Activated naive CD4-positive, alpha-beta T cell (primary cell): ENCODE measurements around the gene RTKN2.

ENCODE experiments used
- DNase-seq, 4 experiments: peaks; one replicate each; lab custom pipeline; 2025; lab: John Stamatoyannopoulos, UW

RTKN2 gene

GRCh38 chr10:62224606-62225005, 44.0 kb downstream of the RTKN2 start:
- DNase-seq = no peak

DNA sequence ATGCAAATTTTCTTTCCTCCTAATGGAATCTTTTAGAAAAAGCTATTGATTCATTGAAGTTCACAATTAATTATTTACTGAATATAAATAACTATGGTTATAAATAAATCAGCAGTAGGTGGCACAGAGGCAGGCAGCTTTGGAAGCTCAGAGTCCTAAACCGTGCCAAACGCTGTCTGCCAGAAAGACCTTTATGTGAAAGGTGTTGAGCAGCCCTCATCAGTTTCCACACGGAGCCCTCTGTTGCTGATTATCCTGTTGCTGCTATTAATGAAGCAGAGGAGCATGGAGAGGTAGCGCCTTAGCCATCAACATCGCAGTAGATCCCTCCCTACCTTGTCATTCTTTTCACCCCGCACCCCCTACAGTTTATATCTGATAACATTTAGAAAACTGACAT, 51.0 kb downstream of the RTKN2 start:
- no peak for DNase-seq

GRCh38 chr10:62214364-62214874, 54.2 kb downstream of the RTKN2 start:
- no peak for DNase-seq

DNA sequence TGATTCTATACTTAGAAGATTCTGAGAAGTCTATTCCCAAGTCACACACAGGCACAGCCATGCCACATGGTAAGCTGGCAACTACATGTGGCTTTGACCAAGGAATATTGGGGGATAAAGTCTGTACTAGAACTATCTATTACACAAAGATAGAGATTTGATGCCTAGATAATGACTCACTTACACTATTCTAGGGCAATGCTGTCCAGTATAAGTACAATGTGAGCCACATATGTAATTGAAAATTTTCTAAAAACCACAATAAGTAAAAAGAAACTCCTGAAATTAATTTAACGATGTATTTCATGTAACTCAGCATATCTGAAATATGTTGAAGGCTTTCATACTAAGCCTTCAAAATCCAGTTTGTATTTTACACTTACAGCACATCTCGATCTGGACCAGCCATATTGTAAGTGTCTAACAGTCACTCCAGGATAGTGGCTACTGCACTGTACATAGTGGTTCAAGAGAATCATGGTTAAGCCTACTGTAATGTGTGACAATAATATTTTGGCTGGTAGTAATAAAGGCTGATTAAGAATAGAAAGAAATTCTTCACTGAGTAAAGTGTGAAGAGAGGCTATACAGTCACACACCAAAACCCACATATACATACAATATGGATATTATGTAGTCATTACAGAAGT, 62.8 kb downstream of the RTKN2 start:
- DNase-seq = no peak

- DNase-seq = no peak
These were observed 69.1 kb downstream of the RTKN2 start for GRCh38 chr10:62199584-62199983.

GRCh38 chr10:62196528-62196927, 72.1 kb downstream of the RTKN2 start:
- DNase-seq = no peak

- no peak for DNase-seq
These were observed 73.0 kb downstream of the RTKN2 start for GRCh38 chr10:62195675-62195926.

- no peak for DNase-seq
These were observed 73.5 kb downstream of the RTKN2 start for GRCh38 chr10:62194924-62195674.

DNA sequence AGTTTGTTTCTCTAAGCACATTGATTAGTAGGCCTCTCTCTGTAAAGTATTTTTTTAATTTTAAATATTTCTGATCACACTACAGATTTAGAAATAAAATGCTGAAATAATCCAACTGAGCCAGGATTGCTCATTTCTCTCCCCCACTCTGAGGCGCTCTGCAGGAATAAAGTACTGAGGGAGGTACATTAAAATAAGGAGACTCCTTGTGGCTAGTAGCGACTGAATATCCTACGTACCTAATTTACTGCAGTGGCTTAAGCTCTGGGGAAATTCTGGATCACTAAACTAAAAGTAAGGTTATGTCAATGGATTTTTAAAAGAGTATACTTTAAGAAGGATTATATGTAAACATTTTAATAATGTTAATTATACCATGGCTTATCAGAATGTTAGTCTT, 75.2 kb downstream of the RTKN2 start:
- DNase-seq = no peak

GRCh38 chr10:62189131-62189530, 79.5 kb downstream of the RTKN2 start:
- DNase-seq = no peak

GRCh38 chr10:62188021-62188616, 80.5 kb downstream of the RTKN2 start:
- DNase-seq = no peak

- no peak for DNase-seq
These were observed 81.5 kb downstream of the RTKN2 start for GRCh38 chr10:62186999-62187675.

DNA sequence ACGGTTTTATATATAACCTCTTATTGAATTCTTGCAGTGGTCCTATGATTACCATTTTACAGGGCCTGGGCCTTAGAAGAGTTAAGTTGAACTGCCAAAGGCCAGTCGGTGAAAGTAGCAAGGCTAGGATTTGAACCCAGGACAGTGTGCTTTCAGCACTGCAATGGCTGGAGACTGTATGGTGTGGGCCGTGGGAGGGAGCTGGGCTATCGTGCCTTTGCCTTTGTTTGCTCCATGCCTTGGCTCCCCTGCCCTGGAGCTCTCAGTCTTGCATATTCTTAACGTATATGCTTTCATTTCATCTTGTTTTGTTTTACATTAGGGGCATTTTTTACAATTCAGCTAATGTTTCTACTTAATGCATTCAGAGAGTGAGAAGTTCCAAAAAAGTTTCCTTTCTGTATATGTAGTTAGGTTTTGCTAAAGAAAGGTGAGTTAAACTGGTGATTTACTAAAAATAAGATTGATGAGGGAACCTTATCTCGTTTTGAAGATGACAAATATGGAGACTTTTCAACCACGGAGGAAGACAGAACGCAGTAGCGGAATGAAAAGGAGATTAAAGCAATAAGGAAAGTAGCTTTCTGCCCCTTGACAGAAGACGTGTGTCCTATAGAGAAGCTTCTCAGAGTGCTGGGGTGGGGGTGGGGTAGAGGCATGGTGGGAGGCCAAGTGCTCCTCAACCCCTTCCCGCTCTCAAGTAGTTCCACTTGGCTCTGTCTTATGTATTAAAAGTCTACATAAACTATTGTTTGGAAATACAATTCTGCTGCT, 82.5 kb downstream of the RTKN2 start:
- DNase-seq = no peak

DNA sequence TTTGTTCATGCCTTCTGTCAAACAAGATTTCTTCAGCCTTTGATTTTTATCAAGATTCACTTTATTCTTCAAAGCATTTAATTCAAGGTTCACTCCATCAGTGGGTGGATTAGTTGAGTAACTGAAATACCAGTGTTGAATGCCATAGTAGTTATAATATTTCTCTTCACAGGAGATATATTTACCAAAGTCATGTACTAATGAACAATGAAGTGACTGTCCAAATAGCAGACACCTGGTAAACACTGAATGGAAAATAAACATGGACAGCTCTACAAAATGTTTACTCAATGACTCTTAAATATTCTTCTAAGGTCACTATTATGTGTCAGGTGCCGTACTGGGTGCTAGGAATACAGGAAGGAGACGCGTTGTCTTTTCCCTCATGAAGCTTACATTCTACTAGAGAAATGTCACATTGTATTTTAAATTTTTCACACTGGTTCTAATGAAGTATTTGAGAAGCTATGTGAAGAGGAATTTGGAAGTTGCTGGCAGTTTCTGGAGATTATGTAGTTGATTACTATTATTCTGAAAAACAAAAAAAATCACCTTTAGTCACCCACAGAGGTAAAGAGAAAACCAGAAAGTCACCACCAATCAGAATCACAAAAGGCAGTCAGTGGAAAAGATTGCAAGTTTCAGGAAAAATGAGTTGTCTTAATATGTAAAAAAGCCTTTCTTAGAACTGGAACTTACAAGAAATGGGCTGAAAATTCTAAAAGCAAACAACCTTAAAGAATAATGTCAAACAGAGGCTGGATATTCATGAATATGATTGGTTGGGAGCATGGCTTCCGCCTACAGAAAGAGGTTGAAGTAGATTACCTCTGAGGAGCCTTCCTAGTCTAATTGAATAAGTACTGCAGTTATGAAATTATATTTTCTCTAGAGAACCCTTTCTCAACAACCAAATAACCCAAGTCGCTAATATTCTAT, 84.5 kb downstream of the RTKN2 start:
- DNase-seq = no peak

DNA sequence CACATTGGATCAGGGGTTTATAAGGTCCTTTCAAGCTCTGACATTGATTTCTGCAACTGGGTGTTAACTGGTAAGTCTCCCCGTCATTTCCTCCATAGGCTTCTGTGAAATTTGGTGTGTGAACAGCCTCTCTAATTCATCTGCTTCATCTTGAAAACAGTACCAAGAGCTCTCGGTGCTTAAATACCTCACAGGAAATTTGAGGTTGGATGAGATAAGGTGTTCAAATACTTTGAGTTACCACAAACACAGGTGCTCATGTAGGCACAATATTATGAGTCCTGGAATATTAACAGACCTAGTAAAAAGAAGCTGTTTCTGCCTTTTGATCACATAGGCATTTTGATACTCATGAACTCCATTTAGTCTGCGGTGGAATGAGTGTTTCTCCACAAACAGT, 85.2 kb downstream of the RTKN2 start:
- no peak for DNase-seq

DNA sequence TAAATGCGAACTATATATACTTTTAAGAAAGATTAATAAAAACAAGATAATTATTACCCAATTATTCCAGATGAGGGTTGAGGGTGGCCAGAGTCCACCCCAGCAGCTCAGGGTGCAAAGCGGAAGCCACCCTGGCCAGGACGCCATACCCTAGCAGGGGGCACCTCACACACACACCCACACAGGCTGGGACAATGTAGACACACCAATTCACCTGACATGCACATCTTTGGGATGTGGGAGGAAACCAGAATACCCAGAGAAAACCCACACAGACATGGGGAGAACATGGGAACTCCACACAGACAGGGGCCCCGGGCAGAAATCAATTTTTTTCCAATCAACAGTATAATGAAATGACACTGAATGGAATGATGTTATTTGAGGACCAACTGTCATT, 86.0 kb downstream of the RTKN2 start:
- DNase-seq = no peak

DNA sequence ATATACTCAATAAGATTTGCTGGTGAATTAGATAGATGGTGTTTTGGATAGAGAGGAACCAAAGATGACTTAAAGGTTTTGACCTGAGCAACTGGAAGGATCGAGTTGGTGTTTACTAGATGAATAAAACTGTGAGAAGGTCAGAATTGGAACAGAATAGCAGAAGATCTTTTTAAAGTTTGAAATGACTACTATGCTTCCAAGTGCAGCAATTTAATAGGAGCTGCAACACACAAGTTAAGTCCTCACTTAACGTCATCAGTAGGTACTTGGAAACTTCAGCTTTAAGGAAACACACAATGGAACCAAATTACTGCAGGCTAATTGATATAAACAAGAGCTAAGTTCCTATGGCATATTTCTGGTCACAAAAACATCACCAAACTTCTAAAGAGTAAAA, 86.5 kb downstream of the RTKN2 start:
- no peak for DNase-seq

DNA sequence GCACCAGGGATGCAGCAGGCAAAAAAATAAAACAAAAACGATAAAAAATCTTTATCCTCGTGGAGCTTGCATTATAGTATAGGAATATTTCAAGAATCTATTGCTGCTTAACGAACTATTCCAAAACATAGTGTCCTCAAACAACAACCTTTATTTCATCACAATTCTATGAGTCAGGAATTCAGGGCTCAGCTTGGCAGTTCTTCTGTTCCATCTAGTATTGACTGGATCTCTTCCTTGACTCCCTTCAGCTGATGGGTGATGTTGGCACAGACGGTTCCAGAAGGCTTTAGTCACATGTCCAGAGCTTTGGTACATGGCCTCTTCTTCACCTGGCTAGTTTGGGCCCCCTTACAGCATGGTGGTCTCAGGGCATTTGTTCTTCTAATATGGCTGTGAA, 88.0 kb downstream of the RTKN2 start:
- no peak for DNase-seq

DNA sequence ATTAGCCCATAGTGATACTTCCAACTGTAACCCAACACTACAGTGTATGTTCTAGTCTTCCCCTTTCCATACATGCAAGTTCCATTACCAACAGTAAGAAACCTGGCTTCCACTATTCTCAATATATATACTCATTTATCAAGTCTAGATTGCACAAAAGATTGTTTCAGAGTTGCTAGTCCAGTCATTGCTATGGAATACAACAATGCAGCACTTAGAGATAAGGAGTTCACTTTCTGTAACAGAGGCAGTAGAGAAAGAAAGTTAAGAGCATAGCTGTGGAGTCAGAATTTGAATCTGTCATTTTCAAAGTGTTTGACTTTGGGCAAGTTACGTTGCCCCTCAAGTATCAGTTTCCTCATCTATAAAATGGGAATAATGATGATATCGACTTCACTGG, 90.1 kb downstream of the RTKN2 start:
- no peak for DNase-seq

GRCh38 chr10:62177111-62177510, 91.5 kb downstream of the RTKN2 start:
- DNase-seq = no peak

GRCh38 chr10:62175251-62175650, 93.4 kb downstream of the RTKN2 start:
- DNase-seq = no peak
